ENCODE data around the gene AREL1. TPM values are rescaled to one million over a fixed set of nuclear protein-coding genes. Genes with fewer than 3 reads are reported as not detected.

Gene AREL1
- total RNA-seq, 1 donor from 2014 or later = 29.1 TPM

DNA sequence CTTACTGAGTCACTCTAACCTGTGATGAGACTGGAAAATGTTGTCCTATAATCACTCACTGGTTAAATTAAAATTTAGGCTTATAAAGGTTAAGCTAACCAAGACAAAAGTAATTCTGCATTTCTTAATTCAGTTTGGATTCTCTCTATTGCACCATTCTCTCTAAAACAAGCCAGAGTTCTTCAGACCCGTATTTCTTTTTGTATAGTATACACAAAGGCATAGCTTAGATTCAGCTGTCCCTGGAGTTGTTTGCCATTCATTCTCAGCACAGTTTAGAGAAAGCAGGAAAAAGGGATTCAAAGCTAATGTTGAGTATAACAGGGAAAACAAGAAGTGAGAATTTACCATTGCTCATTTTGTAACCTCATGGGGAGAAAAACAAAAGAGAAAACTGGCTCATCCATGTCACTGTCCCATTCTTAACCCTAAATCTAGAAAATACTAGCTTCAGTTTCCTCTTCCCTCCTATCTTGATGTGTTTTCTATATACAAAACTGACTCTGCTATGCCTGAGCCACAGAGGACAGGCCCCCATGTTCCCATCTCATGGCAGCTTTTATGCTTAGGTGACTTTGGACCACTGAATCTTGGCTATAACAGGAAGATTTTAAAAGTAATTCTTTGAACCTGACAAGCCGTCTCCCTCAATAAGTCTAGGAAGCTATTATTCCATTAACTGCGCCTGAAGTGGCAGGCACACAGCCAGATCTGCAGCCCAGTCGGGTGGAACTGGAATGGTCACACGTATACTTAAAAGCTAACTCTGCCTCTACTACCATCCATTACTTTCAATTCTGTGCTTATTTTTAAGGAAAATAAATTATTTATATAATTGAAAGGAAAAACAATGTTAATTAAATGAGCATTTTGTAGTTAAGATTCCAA, 7.0 kb downstream of the AREL1 start:
- Histone ChIP-seq H3K4me1 (peaks cover 35% of the 10 kb centered on the region), H3K4me3 (no peak overlapping the region), H3K36me3 (no peaks in the 10 kb centered on the region), H3K27ac (no peak overlapping the region), H3K27me3 (ENCODE audit: low read depth) (no peaks in the 10 kb centered on the region), H3K9me3 (no peaks in the 10 kb centered on the region)
- ATAC-seq = no peak
- intact Hi-C loops (cut with DNase I) = no loop called here
- no peak for TF ChIP-seq CTCF (IDR thresholded peaks at IDR 0.05)
- no peak for DNase-seq

DNA sequence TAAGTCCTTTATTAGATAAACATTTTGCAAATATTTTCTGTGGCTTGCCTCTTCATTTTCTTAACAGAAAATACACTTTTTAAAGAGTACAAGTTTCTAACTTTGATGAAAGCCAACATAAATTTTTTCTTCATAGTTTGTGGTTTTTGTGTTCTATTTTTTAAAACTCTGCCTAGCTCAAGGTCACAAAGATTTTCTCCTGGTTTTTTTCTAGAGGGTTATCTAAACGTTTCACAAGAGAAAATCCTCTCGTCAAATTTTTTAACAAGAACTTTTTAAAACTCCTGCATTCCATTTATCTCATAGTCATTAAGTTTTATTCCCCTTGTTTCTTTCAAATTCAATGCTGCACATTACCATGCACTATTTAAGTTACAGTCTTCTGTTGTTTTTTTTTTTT, 8.2 kb downstream of the AREL1 start:
- no peak for TF ChIP-seq CTCF (IDR thresholded peaks at IDR 0.05)

GRCh38 chr14:74703043-74703442, 9.8 kb downstream of the AREL1 start:
- no peaks in the 10 kb centered on the region for H3K27me3 ChIP-seq (ENCODE audit: low read depth)
- no peak overlapping the region for H3K27ac ChIP-seq
- H3K9me3 ChIP-seq = no peaks in the 10 kb centered on the region
- H3K4me3 ChIP-seq = no peak overlapping the region
- DNase-seq (no peak), ATAC-seq (no peak)
- no peak for TF ChIP-seq CTCF (IDR thresholded peaks at IDR 0.05)
- H3K36me3 ChIP-seq = no peaks in the 10 kb centered on the region
- H3K4me1 ChIP-seq = peaks cover 19% of the 10 kb centered on the region
- intact Hi-C loops (cut with DNase I) = no loop called here

More for the DNA sequence above, 8.2 kb downstream of the AREL1 start:
- no peaks in the 10 kb centered on the region for H3K9me3 ChIP-seq
- H3K36me3 ChIP-seq = no peaks in the 10 kb centered on the region
- intact Hi-C loops (cut with DNase I) = no loop called here
- H3K27ac ChIP-seq = no peak overlapping the region
- H3K4me1 ChIP-seq = peaks cover 25% of the 10 kb centered on the region
- DNase-seq = no peak
- no peak overlapping the region for H3K4me3 ChIP-seq
- ATAC-seq = no peak
- H3K27me3 ChIP-seq (ENCODE audit: low read depth) = no peaks in the 10 kb centered on the region

DNA sequence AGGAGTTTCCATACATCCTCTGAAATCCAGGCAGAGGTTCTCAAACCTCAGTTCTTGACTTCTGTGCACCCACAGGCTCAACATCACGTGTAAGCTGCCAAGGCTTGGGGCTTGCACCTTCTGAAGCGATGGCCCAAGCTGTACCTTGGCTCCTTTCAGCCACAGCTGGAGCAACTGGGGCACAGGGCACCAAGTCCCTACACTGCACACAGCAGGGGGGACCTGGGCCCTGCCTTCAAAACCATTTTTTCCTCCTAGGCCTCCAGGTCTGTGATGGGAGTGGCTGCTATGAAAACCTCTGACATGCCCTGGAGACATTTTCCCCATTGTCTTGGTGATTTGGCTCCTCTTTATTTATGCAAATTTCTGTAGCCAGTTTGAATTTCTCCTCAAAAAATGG, 10.6 kb downstream of the AREL1 start:
- Histone ChIP-seq H3K27ac (no peak overlapping the region), H3K9me3 (no peaks in the 10 kb centered on the region), H3K4me1 (peaks cover 27% of the 10 kb centered on the region), H3K27me3 (ENCODE audit: low read depth) (no peaks in the 10 kb centered on the region), H3K36me3 (no peaks in the 10 kb centered on the region), H3K4me3 (no peak overlapping the region)
- no peak for ATAC-seq
- TF ChIP-seq CTCF (IDR thresholded peaks at IDR 0.05) = no peak
- intact Hi-C loops (cut with DNase I) = no loop called here
- DNase-seq = no peak

- Histone ChIP-seq H3K4me3 (no peak overlapping the region), H3K27ac (no peak overlapping the region), H3K36me3 (no peaks in the 10 kb centered on the region), H3K4me1 (peaks cover 13% of the 10 kb centered on the region), H3K27me3 (ENCODE audit: low read depth) (no peaks in the 10 kb centered on the region), H3K9me3 (no peaks in the 10 kb centered on the region)
- intact Hi-C loops (cut with DNase I) = no loop called here
- ATAC-seq (peak; percentile 63 to 83), DNase-seq (no peak)
- TF ChIP-seq CTCF (IDR thresholded peaks at IDR 0.05) = no peak
Measured at GRCh38 chr14:74698465-74698864, 14.4 kb downstream of the AREL1 start.

Data from lower lobe of right lung (tissue), 2 donors.